NOMO-1 (cell line): ENCODE measurements around the gene SLC31A1.
"Not testable (repeated sequence)": the region's sequence is repeated elsewhere in the genome, so short reads cannot be mapped to it uniquely, and the experiment has no call there.

ENCODE experiments used
- DNase-seq, 2 experiments: peaks; one replicate each; lab custom pipeline; 2025; ENCODE audit not compliant: unreplicated experiment in 2 of 2; lab: John Stamatoyannopoulos, UW

Gene SLC31A1

GRCh38 chr9:113258282-113258681 lies 36.9 kb downstream of the SLC31A1 start:
- no peak for DNase-seq

- DNase-seq, result no peak
Measured at GRCh38 chr9:113261917-113262671, 40.8 kb downstream of the SLC31A1 start.

- DNase-seq, result no peak
Measured at GRCh38 chr9:113266174-113266573, 44.8 kb downstream of the SLC31A1 start.

GRCh38 chr9:113267911-113268566 lies 46.7 kb downstream of the SLC31A1 start:
- DNase-seq, result no peak

- DNase-seq, result no peak
Measured at GRCh38 chr9:113269355-113269754, 48.0 kb downstream of the SLC31A1 start.

GRCh38 chr9:113269871-113270270 lies 48.5 kb downstream of the SLC31A1 start:
- no peak for DNase-seq

GRCh38 chr9:113274474-113275156 lies 53.3 kb downstream of the SLC31A1 start:
- DNase-seq, result peak; percentile 40 to 75

- DNase-seq, result peak; percentile 96 to 97
Measured at GRCh38 chr9:113275157-113276131, 54.1 kb downstream of the SLC31A1 start, which contains the start of the genes CDC26 and PRPF4. CDC26 (minus strand) TSS chr9:113275572; CDS start chr9:113272507, 3,065 bp downstream. PRPF4 (plus strand) TSS chr9:113275658; CDS start chr9:113275744, 86 bp downstream.

GRCh38 chr9:113278840-113279239 lies 57.5 kb downstream of the SLC31A1 start:
- DNase-seq, result no peak

- DNase-seq, result no peak
Measured at GRCh38 chr9:113281356-113281755, 60.0 kb downstream of the SLC31A1 start.

GRCh38 chr9:113289091-113289490 lies 67.7 kb downstream of the SLC31A1 start:
- DNase-seq, result no peak

GRCh38 chr9:113290052-113290607 lies 68.8 kb downstream of the SLC31A1 start:
- no peak for DNase-seq

- DNase-seq, result no peak
Measured at GRCh38 chr9:113293285-113293878, 72.0 kb downstream of the SLC31A1 start.

- not testable (repeated sequence) for DNase-seq
Measured at GRCh38 chr9:113296247-113296646, 74.9 kb downstream of the SLC31A1 start.

GRCh38 chr9:113296796-113297558 lies 75.6 kb downstream of the SLC31A1 start:
- no peak for DNase-seq

GRCh38 chr9:113298311-113298710 lies 77.0 kb downstream of the SLC31A1 start:
- DNase-seq, result no peak

GRCh38 chr9:113298924-113299770 lies 77.8 kb downstream of the SLC31A1 start:
- no peak for DNase-seq

- DNase-seq, result peak; percentile 25 to 73
Measured at GRCh38 chr9:113299800-113300292, 78.5 kb downstream of the SLC31A1 start.
